Panc1 (cell line): ENCODE measurements around the gene CENPU. TPM values are rescaled to one million over a fixed set of nuclear protein-coding genes. Genes with fewer than 3 reads are reported as not detected.

Experiments
- ATAC-seq: fragments of 200-7000 bp; cut with Tn5 transposase; 2 replicates; pipeline ENCODE4 v1.9.1; 2020; ENCODE audit warnings: mild to moderate bottlenecking, moderate library complexity
- BruUV-seq: library from RNA; stranded (reverse); fragments of 400-500 nt; replicated peaks from 2 replicates; lab custom pipeline; 2021; lab: Mats Ljungman, UMichigan
- CTCF ChIA-PET: fragments of 300-600 bp; sonication (Branson Sonifier 250); formaldehyde crosslinking; loops from one replicate; lab custom pipeline; 2022; ENCODE audit warnings: antibody characterized with exemption; lab: Charles Lee
- POLR2A ChIA-PET: fragments of 300-600 bp; sonication (Branson Sonifier 250); formaldehyde crosslinking; loops from one replicate; lab custom pipeline; 2022; ENCODE audit warnings: antibody characterized with exemption; lab: Charles Lee
- DNase-seq: peaks from one replicate; pipeline ENCODE4 v3.0.0-alpha.2; 2010; ENCODE audit warnings: low read depth, low spot score
- H3K27ac ChIP-seq: 2 replicates; pipeline ENCODE4 v1.5.1; 2011; ENCODE audit warnings: mild to moderate bottlenecking, low read length, inconsistent platforms
- H3K27me3 ChIP-seq: fragments of 200-500 bp; sonication (Bioruptor generic); 2 replicates; pipeline ENCODE4 v1.6.0; 2014; ENCODE audit warnings: low read length, inconsistent platforms; ENCODE audit not compliant: control insufficient read depth, insufficient read depth
- H3K36me3 ChIP-seq: fragments of 200-500 bp; sonication (Bioruptor generic); 2 replicates; pipeline ENCODE4 v1.5.1; 2014; ENCODE audit warnings: inconsistent platforms, mild to moderate bottlenecking, low read length, moderate library complexity; ENCODE audit not compliant: control insufficient read depth, insufficient read depth
- H3K4me1 ChIP-seq: 2 replicates; pipeline ENCODE4 v1.5.1; 2011; ENCODE audit warnings: inconsistent platforms, mild to moderate bottlenecking, low read length, moderate library complexity; ENCODE audit not compliant: control insufficient read depth, insufficient read depth
- H3K4me3 ChIP-seq, 2 experiments: 2 replicates each; pipeline ENCODE4 v1.5.1; 2011 to 2012; ENCODE audit warnings: low read depth in 2 of 2, low read length in 2 of 2, mild to moderate bottlenecking in 2 of 2, inconsistent platforms in 1 of 2, moderate library complexity in 1 of 2
- H3K9me3 ChIP-seq: fragments of 200-500 bp; sonication (Bioruptor generic); 2 replicates; pipeline ENCODE4 v1.5.1; 2014; ENCODE audit warnings: low read depth, mild to moderate bottlenecking, inconsistent platforms, low read length, moderate library complexity; ENCODE audit not compliant: control insufficient read depth, insufficient read depth
- POLR2AphosphoS5 ChIP-seq: IDR thresholded peaks from 2 replicates; pipeline ENCODE4 v1.6.1; 2012; ENCODE audit warnings: mild to moderate bottlenecking, low read depth, low read length, moderate library complexity
- REST ChIP-seq, 2 experiments: IDR thresholded peaks; 2 replicates each; pipeline ENCODE4 v1.6.1; 2011 to 2012; ENCODE audit warnings: low read depth in 2 of 2, control low read depth in 1 of 2, low read length in 1 of 2, mild to moderate bottlenecking in 1 of 2, moderate library complexity in 1 of 2; ENCODE audit not compliant: insufficient read depth in 1 of 2
- SIN3A ChIP-seq: IDR thresholded peaks from 2 replicates; pipeline ENCODE4 v1.6.1; 2012; ENCODE audit warnings: low read depth, mild to moderate bottlenecking, low read length, moderate library complexity, borderline replicate concordance; ENCODE audit not compliant: insufficient read depth
- TCF7L2 ChIP-seq: IDR thresholded peaks from 2 replicates; pipeline ENCODE4 v1.6.1; 2011; ENCODE audit warnings: mild to moderate bottlenecking, low read depth, low read length, inconsistent platforms
- in situ Hi-C: cut with HindIII; loops from 2 replicates; pipeline ENCODE4 v1.10.0; 2016; ENCODE audit warnings: low sequenced_read_pairs, low pct_unique_long_range_greater_than_20kb
- intact Hi-C: fragments of 100-400 bp; cut with micrococcal nuclease; formaldehyde crosslinking; loops from one replicate; pipeline ENCODE4 v1.10.0; 2022; ENCODE audit not compliant: unreplicated experiment
- total RNA-seq: library from RNA; stranded (reverse); gene quantifications from one replicate; pipeline ENCODE4 v1.2.1, GENCODE V29; 2021; ENCODE audit not compliant: unreplicated experiment
- TF ChIP-seq, protein P1 (sequence below): fragments of 450-650 bp; IDR thresholded peaks from 2 replicates; pipeline ENCODE4 v1.5.1; 2017; ENCODE audit warnings: mild to moderate bottlenecking

Gene CENPU
- total RNA-seq, 1 experiment from 2014 or later = 16.6 TPM

GRCh38 chr4:184766446-184766845 lies 32.5 kb upstream of the CENPU start:
- intact Hi-C loops = no loop called here
- no peak for DNase-seq
- TF ChIP-seq, protein P1, sequence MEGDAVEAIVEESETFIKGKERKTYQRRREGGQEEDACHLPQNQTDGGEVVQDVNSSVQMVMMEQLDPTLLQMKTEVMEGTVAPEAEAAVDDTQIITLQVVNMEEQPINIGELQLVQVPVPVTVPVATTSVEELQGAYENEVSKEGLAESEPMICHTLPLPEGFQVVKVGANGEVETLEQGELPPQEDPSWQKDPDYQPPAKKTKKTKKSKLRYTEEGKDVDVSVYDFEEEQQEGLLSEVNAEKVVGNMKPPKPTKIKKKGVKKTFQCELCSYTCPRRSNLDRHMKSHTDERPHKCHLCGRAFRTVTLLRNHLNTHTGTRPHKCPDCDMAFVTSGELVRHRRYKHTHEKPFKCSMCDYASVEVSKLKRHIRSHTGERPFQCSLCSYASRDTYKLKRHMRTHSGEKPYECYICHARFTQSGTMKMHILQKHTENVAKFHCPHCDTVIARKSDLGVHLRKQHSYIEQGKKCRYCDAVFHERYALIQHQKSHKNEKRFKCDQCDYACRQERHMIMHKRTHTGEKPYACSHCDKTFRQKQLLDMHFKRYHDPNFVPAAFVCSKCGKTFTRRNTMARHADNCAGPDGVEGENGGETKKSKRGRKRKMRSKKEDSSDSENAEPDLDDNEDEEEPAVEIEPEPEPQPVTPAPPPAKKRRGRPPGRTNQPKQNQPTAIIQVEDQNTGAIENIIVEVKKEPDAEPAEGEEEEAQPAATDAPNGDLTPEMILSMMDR = no peak
- TF ChIP-seq TCF7L2 (no peak), REST (IDR thresholded peaks at IDR 0.05; ENCODE audit: insufficient read depth in 1 of 2, low read depth in 2 of 2, low read length in 1 of 2) (no peak), SIN3A (no peak), POLR2AphosphoS5 (no peak)
- ATAC-seq = no peak
- Histone ChIP-seq H3K9me3 (no peaks in the 10 kb centered on the region), H3K27ac (no peak overlapping the region), H3K27me3 (no peaks in the 10 kb centered on the region), H3K36me3 (no peaks in the 10 kb centered on the region), H3K4me3 (no peak overlapping the region), H3K4me1 (no peaks in the 10 kb centered on the region)
- in situ Hi-C loops = no loop called here
- no TSS peak for BruUV-seq
- ChIA-PET POLR2A (interaction anchor here (1.1 kb wide), 1 partner anchor 33 kb away, joined by 4 read pairs; the partner anchor contains the start of gene CENPU), CTCF (no interaction called here)

DNA sequence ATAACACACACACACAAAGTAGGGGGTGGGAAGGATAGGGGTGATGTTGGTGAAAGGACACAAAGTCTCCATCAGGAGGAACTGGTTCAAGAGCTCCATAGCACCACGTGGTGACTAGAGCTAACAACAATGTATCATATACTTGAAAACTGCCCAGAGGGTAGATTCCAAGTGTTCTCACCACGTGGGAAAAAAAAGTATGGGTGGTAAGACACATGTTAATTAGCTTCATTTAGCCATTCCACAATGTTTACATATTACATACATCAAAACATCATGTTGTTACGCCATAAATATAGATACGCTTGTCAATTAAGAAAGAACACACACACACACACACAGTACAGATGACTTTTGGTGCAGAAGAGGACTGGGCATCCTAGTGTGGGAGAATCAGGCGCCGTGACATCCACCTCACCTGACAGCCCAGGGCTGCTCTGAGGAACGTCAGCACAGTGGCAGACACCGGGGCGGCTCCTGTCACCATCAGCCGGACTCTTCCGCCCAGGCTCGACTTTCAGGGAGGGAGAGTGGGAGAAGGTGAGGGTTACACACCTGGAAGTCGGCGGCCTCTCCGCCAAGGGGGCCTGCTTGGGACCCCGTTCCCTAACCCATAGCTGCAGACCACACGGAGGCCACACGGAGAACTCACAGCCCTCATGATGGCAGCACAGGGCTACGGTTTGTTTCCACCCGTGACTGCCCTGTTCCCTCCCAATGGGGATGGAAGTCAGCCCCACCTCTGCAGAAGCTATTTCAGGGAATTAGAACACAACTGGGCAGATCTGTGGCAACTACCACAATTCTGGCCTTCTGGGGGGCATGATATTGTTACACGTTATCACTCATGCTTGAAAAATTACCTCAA lies 31.8 kb upstream of the CENPU start:
- ATAC-seq (no peak), DNase-seq (no peak)
- TF ChIP-seq, protein P1 = no peak
- no peak for TF ChIP-seq SIN3A
- no peak for TF ChIP-seq TCF7L2
- no peak for TF ChIP-seq REST (IDR thresholded peaks at IDR 0.05; ENCODE audit: insufficient read depth in 1 of 2, low read depth in 2 of 2, low read length in 1 of 2)
- TF ChIP-seq POLR2AphosphoS5 = no peak
- in situ Hi-C loops = no loop called here
- no peaks in the 10 kb centered on the region for H3K27me3 ChIP-seq
- H3K9me3 ChIP-seq = no peaks in the 10 kb centered on the region
- no peak overlapping the region for H3K4me3 ChIP-seq
- CTCF ChIA-PET = no interaction called here
- BruUV-seq = no TSS peak
- no peaks in the 10 kb centered on the region for H3K36me3 ChIP-seq
- POLR2A ChIA-PET = no interaction called here
- intact Hi-C loops = no loop called here
- no peaks in the 10 kb centered on the region for H3K4me1 ChIP-seq
- H3K27ac ChIP-seq = no peak overlapping the region
